Mesothelial cell of epicardium (in vitro differentiated cells): ENCODE data around the gene ANO2. TPM values are rescaled to one million over a fixed set of nuclear protein-coding genes. Genes with fewer than 3 reads are reported as not detected.

ENCODE experiments used
- DNase-seq, 2 experiments: peaks; one replicate each; pipeline ENCODE4 v3.0.0; 2021; ENCODE audit warnings: low spot score in 2 of 2; ENCODE audit not compliant: unreplicated experiment in 2 of 2
- H3K27ac Mint-ChIP-seq: 2 replicates; pipeline ENCODE4 v1.8.0; 2021; ENCODE audit warnings: mixed read lengths
- H3K27me3 Mint-ChIP-seq: 2 replicates; pipeline ENCODE4 v1.8.0; 2021; ENCODE audit warnings: low read depth, mixed read lengths
- H3K36me3 Mint-ChIP-seq: 2 replicates; pipeline ENCODE4 v1.8.0; 2021; ENCODE audit warnings: mixed read lengths
- H3K4me1 Mint-ChIP-seq: 2 replicates; pipeline ENCODE4 v1.8.0; 2021; ENCODE audit warnings: mixed read lengths
- H3K4me3 Mint-ChIP-seq: 2 replicates; pipeline ENCODE4 v1.8.0; 2021; ENCODE audit warnings: mild to moderate bottlenecking, moderate library complexity, mixed read lengths
- H3K9me3 Mint-ChIP-seq: 2 replicates; pipeline ENCODE4 v1.8.0; 2021; ENCODE audit warnings: mixed read lengths
- total RNA-seq: library from RNA; stranded (reverse); gene quantifications from 3 replicates; pipeline ENCODE4 v1.2.1, GENCODE V29; 2021
- TF ChIP-seq, protein P1 (sequence below): fragments of 200-600 bp; sonication (generic); IDR thresholded peaks from one replicate; pipeline ENCODE4 v1.5.0; 2021; ENCODE audit warnings: antibody characterized with exemption; ENCODE audit not compliant: unreplicated experiment

ANO2 gene
- total RNA-seq, 1 donor from 2014 or later, result 6.3 TPM

DNA sequence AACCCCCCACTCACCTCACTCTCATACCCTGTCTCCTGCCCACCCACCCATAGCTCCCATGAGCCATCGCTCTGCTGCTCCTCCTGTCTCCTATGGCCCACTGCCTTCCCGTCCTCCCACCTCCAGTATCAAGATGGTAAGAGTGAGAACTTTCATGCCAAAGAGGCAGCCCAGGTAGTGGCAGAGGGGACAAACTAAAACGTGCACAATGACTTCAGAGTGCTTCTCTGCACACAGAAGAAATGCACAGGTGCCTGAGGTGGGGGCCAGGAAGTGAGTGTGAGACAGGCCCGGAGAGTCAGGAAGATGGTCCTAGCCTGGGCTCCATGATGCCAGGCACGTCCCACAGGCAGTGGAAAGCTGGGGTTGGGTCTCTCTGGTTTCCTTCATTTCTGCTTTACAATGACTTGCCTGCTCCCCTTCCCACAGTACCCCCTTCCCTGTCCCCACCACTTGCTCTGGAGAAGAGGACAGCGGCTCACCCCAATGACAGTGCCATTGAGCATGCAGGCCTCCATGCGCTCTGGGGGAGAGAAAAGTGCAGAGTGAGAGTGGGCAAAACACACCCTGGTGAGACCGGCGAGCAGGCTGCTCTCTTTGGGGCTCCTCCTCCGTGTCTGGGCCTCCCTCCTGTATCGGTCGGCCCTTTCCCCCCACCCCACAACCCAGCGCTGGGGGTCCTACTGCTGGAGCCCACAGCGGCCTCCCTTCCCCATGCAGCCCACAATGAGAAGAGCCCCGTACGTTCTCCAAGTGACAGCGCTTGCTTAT, 22.8 kb upstream of the ANO2 start:
- H3K4me3 Mint-ChIP-seq, result no peak overlapping the region
- no peak overlapping the region for H3K27ac Mint-ChIP-seq
- no peak for DNase-seq
- no peaks in the 10 kb centered on the region for H3K9me3 Mint-ChIP-seq
- no peaks in the 10 kb centered on the region for H3K36me3 Mint-ChIP-seq
- TF ChIP-seq, protein P1, sequence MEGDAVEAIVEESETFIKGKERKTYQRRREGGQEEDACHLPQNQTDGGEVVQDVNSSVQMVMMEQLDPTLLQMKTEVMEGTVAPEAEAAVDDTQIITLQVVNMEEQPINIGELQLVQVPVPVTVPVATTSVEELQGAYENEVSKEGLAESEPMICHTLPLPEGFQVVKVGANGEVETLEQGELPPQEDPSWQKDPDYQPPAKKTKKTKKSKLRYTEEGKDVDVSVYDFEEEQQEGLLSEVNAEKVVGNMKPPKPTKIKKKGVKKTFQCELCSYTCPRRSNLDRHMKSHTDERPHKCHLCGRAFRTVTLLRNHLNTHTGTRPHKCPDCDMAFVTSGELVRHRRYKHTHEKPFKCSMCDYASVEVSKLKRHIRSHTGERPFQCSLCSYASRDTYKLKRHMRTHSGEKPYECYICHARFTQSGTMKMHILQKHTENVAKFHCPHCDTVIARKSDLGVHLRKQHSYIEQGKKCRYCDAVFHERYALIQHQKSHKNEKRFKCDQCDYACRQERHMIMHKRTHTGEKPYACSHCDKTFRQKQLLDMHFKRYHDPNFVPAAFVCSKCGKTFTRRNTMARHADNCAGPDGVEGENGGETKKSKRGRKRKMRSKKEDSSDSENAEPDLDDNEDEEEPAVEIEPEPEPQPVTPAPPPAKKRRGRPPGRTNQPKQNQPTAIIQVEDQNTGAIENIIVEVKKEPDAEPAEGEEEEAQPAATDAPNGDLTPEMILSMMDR, result no peak
- peaks cover 41% of the 10 kb centered on the region for H3K27me3 Mint-ChIP-seq
- no peaks in the 10 kb centered on the region for H3K4me1 Mint-ChIP-seq

DNA sequence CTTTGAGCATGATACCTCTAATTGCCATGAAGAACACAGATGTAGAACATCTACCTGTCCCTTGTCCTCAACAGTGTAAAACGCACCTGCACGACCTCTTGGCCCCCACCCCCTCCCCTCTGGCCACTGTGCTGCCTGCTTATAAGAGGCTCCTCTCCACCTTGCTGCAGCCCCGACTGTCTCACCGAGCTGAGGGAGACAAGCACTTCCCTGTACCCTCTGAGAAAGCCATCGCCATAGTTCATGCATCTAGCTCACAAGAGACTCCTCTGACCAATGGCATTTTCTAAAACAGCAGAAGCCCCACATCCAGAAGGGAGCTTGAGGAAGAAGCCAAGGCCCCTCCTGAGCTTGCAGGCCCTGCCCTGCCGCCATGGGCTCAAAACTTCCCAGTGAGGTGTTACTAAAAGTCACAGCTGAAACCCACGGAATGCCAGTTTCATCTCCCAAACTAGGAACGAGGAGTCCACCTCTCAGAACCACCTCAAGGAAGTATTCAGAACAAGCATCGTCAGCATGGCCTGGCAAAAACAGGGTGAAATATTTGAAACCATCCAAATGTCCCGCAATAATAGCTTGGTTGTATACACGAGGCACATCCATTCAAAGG, 21.5 kb upstream of the ANO2 start:
- H3K4me3 Mint-ChIP-seq, result no peak overlapping the region
- no peaks in the 10 kb centered on the region for H3K36me3 Mint-ChIP-seq
- H3K27me3 Mint-ChIP-seq, result peaks cover 35% of the 10 kb centered on the region
- H3K27ac Mint-ChIP-seq, result no peak overlapping the region
- no peaks in the 10 kb centered on the region for H3K4me1 Mint-ChIP-seq
- TF ChIP-seq, protein P1, result no peak
- H3K9me3 Mint-ChIP-seq, result no peaks in the 10 kb centered on the region
- DNase-seq, result no peak

DNA sequence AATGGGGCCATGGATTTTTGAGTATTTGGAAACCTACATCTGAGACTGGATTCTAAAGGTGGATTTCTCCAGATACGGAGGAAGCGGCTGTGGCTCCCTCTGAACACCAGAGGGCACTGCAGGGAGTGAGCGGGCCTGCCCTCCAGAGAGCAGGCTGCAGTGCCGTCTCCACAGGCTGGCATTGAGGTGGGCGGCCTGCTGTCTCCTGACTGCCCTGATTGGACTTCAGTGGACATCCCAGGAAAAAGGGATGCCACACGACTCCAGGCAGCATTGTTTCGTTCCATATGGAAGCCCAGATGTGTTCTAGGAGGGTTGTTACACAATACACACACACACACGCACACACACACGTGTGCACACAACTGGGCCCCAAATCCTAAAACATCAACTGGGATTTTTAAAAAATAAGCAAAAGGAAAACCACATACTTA, 20.9 kb upstream of the ANO2 start:
- Mint-ChIP-seq H3K4me1 (no peaks in the 10 kb centered on the region), H3K4me3 (no peak overlapping the region), H3K36me3 (no peaks in the 10 kb centered on the region), H3K27me3 (peaks cover 33% of the 10 kb centered on the region), H3K9me3 (no peaks in the 10 kb centered on the region), H3K27ac (no peak overlapping the region)
- peak in 1 of 2 experiments; percentile 74 for DNase-seq
- TF ChIP-seq, protein P1, result peak; percentile 58

GRCh38 chr12:5964913-5965900, 20.1 kb upstream of the ANO2 start:
- no peaks in the 10 kb centered on the region for H3K4me1 Mint-ChIP-seq
- TF ChIP-seq, protein P1, result no peak
- DNase-seq, result no peak
- no peaks in the 10 kb centered on the region for H3K36me3 Mint-ChIP-seq
- H3K9me3 Mint-ChIP-seq, result no peaks in the 10 kb centered on the region
- H3K4me3 Mint-ChIP-seq, result no peak overlapping the region
- peaks cover 28% of the 10 kb centered on the region for H3K27me3 Mint-ChIP-seq
- no peak overlapping the region for H3K27ac Mint-ChIP-seq

GRCh38 chr12:5963515-5963914, 18.5 kb upstream of the ANO2 start:
- Mint-ChIP-seq H3K4me1 (no peaks in the 10 kb centered on the region), H3K27me3 (peaks cover 25% of the 10 kb centered on the region), H3K9me3 (no peaks in the 10 kb centered on the region), H3K36me3 (no peaks in the 10 kb centered on the region), H3K27ac (no peak overlapping the region), H3K4me3 (no peak overlapping the region)
- DNase-seq, result no peak
- TF ChIP-seq, protein P1, result no peak
